Activated CD8-positive, alpha-beta memory T cell treated with anti-CD3 and anti-CD28 coated beads, Interleukin-2, amount 50 U/mL, for 24 hours (primary cell): ENCODE measurements around the gene GPHB5.
"Not testable (repeated sequence)": the region's sequence is repeated elsewhere in the genome, so short reads cannot be mapped to it uniquely, and the experiment has no call there.

Experiments
- DNase-seq: peaks from one replicate; pipeline ENCODE4 v3.0.0-alpha.2; 2020; ENCODE audit errors: extremely low read depth

Gene GPHB5

GRCh38 chr14:63318835-63319234, at the start of gene GPHB5:
GPHB5 (minus strand) TSS chr14:63318935; CDS start chr14:63317849, 1,086 bp downstream.
- no peak for DNase-seq

GRCh38 chr14:63367742-63368364, 49.1 kb upstream of the GPHB5 start:
- no peak for DNase-seq

GRCh38 chr14:63362389-63362819, 43.7 kb upstream of the GPHB5 start:
- no peak for DNase-seq

- no peak for DNase-seq
Measured at GRCh38 chr14:63361790-63362189, 43.1 kb upstream of the GPHB5 start.

DNA sequence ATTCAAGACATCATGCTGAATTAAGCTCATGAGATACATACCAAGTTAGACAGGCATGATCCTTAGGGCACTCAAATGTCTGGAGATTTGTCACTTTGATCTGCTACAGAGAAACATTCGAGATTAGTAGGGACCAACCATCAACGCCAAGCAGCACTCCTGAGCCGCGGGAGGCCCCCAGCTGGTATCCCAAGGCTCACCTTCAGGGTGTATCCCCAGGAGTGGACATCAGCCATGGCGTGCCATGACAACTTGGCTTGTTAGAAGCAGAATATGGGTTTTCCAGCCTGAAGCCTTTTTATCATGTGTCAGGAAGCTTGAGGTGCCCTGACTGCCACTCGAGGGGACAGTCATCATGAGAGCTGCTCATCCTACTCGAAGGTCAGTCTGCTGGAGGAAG, 39.1 kb upstream of the GPHB5 start:
- DNase-seq = no peak

- no peak for DNase-seq
Measured at GRCh38 chr14:63345826-63346225, 27.1 kb upstream of the GPHB5 start.

DNA sequence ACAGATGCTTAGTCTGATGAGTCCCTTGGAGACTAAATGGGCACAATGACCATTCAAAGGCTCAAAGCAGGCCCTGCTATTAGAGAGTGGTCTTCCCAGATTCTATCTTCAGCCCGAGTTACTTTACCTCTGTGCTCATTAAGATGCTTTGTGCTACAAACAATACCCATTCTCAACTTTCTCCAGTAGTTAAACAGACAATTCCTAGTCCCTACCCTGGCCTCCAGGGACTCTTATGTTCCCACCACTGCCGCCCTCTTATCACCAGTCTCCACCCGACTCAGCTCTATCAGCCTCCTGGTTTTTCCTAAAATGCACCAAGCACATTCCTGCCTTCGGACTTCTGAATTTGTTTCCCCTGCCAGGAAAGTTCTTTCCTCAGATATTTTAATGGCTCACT, 25.6 kb upstream of the GPHB5 start:
- DNase-seq = no peak

DNA sequence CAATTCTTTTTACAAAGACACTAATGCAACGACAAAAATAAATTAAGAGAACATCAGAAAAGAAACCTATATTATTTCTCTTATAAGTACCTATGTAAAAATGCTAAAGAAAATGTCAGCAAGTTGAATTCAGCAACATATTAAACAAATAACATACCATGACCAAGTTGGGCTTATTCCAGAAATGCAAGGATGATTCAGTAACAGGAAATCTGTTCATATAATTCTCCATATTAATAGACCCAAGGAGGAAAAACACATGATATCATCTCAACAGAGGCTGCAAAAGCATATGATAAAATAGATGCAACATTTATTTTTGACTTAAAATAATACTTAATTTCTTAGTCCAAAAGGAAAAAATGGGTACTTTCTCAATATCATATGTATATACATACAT, 25.1 kb upstream of the GPHB5 start:
- no peak for DNase-seq

DNA sequence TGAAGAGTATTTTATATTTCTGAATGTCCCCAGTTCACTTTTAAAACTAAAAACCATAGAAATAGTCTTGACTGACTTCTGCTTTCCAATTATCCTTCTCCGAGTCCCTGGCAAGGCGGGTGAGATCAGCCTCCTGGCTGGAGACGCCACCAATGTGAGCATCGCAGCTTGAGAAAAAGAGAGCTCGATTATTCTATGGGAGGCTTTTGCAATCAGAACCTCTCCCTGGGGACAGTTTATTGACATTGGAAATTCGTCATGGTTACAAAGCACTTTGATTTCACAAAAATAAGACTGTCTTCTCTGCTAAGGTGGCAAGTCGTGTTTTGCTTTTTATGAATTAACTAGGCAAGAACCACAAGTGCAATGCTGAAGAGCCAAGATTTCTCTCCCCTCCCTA, 23.6 kb upstream of the GPHB5 start:
- DNase-seq = no peak

DNA sequence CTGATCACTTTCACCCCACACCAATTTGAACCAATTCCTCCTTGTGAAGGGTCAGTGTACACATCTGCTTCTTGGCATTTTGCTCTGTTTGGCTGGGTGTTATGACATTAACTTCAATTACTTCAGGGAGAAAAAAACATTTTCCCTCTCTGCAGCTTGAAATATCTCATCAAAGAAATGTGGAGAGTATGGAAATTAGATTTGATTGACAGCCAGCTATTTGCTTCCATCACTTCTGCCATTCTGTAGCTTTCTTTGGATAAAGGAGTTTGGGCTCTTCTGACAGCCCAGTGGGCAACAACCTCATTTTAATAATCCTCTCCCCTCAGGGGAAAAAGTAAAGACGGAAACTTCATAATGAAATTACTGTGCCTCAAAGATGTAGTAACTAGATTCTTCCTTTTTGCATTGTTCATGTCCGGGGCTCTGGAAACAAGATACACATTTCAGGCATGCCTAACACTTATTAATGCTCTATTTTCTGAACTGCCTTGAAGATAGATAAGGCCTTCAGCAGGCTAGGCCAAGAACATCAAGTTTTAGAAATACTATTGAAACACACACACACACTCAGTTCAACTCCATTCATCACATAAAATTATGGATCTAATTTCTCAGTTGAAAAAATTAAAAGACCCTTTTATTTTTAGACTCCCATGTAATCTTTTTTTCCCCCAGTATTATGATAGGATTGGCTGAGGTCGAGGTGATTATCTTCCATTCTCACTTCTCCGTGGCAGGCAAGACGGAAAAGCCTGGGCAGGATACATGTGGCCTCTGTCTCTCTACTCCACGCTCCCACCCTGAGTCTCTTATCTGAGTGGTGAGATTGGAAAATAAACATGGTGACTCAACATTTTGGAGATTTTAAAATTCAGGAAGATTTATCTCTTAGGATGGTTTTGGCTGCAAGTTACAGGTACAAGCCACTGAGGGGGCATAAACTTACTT, 10.3 kb upstream of the GPHB5 start:
- DNase-seq = no peak

DNA sequence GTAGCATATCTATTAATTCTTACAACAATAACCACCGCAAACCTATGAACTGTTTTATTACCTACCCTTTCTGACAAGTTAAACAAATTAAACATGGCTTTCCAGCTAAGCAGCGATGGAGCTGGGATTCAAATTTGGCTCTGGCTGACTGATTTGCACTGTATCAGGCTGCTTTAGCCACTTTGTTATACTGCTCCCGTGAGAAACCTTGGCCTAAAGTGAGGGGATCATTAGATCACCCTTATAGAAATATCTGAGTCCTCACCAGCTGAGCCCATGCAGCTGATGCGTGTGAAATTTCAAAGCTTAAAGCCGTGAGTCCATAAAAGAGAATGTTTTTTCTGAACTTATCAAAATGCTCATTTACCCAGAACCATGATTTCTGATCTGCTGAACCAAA, 8.1 kb upstream of the GPHB5 start:
- DNase-seq = no peak

GRCh38 chr14:63322897-63323573, 4.3 kb upstream of the GPHB5 start:
- no peak for DNase-seq

DNA sequence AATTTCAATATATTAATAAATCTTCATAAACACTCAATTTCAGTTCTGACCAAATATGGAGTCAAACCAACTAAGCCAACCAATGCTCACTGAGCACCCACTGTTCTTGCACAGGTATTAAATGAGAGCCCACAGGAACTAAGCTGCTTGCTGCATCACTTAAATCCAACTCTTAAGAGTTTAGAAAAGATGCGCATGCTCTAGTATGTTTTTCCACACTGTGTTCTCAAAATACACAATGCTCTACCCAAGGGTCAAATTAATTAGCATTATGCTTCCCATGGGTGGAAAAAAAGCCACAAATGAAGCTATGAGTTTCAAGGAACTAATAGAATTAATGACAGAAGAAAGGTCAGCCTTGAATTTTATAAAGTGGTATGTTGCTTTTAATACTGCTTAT, 3.7 kb upstream of the GPHB5 start:
- DNase-seq = no peak

DNA sequence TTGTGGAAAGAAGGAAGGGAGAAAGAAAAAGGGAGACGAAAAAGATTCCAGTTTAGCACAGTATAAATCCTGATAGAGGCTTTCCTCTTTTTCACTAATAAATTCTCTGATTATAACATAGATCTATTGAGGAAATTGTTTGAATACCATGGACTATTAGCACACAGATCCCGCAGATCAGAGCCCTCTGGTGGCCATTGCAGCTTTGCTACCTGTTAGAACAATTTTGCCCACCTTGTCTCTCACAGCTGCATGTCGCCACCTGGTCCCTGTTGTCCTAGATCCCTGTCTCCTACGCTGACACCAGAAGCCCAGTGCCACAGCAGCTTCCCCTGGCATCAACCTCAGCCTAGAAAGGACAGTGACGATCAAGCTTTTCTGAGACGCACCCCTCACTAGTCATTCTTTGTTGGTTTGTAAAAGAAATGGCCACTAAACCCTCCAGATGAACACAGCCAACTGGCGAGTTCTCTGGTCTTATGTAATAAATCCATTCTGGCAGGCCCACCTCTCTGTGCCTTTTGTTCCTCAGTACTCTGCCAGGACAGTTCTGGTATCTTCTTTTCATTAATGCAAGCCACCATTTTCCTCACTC, 9.9 kb downstream of the GPHB5 start:
- DNase-seq = no peak

GRCh38 chr14:63304429-63304828, 14.3 kb downstream of the GPHB5 start:
- DNase-seq = not testable (repeated sequence)

DNA sequence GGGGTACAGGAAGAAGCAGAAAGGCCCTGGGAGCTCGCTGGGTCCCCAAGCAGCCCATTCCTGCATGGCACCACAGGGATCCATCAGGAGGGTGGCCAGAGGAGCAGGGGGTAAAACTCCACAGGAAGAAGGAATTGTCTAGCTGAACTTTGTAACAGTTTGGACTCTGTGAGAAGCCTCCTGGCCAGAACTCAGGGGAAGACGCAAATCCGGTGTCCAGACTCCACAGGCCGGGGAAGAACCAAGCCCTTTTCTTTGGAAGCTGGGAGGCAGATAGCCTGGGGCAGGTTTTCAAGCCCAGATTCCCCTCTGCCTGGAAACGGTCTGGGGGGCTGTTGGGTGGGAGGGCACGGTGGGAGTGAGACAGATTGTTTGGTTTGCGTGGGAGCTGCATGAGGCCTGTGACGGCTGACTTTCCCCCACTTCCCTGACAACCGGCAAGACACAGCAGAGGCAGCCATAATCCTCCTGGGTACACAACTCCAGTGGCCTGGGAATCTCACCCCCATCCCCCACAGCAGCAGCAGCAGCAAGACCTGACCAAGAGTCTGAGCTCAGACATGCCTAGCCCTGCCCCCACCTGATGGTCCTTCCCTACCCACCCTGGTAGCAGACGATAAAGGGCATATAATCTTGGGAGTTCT, 16.7 kb downstream of the GPHB5 start:
- DNase-seq = no peak

- no peak for DNase-seq
Measured at GRCh38 chr14:63300854-63301253, 17.9 kb downstream of the GPHB5 start.

DNA sequence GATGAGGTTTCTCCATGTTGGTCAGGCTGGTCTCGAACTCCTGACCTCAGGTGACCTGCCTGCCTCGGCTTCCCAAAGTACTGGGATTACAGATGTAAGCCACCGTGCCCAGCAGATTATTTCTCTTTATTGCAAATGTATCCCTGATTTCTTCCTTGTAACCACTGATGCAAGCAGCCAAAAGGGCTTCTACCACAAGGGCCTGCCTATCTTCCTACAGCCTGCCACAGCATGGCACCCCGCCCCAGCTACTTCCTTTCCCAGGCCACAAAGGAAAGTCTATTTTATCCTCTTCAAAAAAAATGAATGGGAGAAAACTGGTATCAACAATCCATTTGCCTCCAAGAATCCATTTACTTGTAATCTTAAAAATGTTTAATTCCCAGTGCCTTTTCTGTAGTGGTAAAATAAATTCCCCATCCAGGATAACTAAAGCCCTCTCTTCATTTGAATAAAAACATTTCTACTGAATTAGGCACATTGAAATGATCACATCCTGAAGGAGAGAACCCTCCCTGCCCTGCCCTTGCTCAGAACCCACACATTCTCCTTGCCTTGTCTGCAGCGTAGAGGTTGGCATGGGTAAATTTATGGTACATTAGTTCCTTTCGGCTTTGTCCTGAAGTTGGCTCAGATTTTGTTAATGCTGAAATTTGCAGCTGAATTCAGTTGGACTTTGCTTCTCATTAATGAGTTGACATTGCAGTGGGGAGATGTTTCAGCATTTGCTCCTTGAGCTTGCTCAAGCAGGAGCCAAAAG, 19.2 kb downstream of the GPHB5 start:
- no peak for DNase-seq

DNA sequence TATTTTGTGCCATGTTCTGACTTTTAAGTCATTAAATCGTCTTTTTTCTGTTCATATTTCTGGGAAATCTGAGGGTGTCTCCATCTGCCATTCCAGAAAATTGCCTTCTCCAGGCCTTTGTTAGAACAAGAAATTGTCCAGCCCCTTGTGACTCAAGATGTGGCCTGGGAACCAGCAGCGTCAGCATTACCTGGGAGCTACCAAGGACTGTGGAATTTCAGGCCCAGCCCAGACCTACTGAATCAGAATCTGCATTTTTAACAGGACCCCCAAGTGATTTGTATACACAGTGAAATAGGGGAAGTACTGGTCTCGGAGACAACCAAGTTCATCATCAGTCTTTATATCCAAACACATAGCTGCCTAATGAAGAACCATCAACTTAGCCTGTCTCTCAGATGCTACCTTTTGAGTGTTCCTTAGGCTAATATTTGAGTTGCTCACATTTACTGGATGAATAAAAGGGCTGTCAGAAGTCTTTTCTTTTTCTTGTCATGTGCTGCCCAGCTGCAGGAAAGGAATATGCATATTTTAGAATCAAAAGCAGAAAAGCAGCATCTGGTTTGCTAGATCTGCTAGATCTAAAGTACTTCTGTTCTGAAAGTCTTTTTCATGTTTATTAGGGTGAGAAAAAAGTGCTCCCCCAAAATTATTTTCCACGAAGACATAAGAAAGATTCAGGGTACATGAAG, 21.2 kb downstream of the GPHB5 start:
- DNase-seq = no peak

DNA sequence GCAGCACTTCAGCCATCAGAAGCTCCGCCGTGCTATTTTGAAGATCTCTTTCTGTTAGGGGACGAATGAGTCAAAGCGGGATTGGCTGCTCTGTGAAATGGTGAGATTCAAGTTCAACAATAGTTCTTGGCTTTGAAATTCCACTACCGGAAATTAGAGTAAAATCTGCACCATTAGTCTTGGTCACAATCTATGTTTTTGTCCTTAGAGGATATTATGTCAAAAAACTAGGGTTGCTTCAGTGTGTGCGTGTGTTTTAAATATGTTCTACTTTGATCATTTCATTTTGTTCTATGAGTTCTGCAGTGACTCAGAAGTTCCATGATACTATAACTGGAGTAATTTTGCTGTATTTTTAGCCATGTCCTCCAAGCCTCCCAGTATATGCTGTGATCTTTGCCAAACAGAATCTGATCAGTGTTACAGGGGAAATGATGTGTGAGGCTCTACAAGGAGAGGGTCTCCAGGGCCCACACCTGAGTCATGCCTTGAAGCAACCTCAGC, 22.6 kb downstream of the GPHB5 start:
- DNase-seq = no peak
